GM18861 (cell line): ENCODE results near the gene ZNF503.
"Not testable (repeated sequence)": the region's sequence is repeated elsewhere in the genome, so short reads cannot be mapped to it uniquely, and the experiment has no call there.

Experiments
- ATAC-seq: cut with Tn5 transposase; IDR thresholded peaks from one replicate; pipeline ENCODE4 v1.9.1; 2021; ENCODE audit not compliant: unreplicated experiment

The ZNF503 gene

DNA sequence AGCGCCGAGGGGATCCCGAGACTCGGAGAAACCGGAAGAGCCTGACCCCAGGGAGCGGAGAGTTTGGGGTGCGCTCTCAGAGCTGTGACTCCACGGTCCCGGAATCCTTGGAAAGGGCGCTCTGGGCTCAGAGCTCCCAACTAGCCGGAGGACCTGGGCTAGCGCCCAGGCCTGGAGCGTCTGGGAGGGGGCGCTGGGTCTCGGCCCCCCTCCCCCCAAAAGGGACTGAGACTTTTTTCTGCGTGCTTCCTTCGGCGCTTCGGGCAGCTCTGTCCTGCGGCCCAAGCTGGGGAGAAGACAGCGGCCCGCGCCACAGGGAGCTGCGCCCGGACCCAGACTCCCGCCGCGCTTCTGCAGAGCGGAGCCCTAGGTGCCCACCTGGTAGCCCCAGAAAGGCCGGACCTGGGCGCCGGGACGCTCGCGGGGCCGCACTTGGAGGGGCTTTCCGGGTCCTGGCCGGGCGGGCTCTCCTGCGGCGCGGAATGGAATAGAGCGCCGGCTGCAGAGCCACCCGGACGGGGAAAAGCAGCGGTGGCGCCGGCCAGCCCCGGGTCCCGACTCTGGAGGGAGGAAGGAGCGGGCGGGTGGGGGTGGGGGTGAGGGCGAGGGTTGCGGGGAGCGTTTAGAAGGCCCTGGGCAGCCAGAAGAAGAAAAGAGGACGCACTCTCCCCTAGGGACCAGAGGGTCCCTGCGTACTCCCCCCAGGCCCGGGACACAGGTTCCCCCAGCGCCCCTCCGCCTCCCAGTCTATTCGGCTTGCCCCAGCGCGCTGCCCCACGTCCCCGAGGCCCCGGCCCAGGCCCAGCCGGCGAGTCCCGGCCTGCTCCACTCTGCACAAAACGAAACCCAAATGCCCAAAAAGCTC lies 4.7 kb downstream of the ZNF503 start:
- no peak for ATAC-seq

DNA sequence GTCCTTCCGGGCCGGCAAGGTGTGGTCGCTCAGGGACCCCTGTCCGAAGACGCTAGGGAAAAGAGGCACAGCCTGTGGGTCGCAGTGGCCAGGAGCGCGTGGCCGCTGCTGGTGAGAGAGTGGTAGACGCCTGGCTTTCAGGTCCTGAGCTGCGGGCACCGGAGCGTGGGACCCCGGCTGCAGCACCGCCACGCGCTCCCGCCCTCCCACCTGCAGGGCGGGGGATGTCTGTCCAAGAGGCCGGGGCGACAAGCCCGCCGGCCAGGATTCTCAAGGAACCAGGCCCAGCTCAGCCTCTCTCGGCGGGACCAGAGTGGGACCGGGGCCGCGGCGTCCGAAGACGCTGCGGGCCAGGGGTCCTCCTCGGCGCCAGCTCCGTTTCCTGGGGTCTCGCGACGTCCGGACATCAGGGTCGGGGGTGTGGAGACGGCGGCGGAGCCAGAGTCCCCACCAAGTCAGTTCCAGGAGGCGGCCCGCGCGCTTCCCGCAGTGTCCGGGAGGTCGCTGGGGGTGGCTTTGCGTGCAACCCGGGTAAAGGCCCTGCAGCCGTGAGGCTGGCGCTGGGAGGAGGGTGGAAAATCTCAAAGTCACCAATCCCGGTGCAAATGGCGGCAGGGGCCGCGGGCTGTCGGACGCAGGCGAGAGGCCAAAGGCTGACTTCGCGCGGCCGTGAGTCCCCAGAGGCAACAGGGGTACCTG lies 5.5 kb downstream of the ZNF503 start:
- no peak for ATAC-seq

DNA sequence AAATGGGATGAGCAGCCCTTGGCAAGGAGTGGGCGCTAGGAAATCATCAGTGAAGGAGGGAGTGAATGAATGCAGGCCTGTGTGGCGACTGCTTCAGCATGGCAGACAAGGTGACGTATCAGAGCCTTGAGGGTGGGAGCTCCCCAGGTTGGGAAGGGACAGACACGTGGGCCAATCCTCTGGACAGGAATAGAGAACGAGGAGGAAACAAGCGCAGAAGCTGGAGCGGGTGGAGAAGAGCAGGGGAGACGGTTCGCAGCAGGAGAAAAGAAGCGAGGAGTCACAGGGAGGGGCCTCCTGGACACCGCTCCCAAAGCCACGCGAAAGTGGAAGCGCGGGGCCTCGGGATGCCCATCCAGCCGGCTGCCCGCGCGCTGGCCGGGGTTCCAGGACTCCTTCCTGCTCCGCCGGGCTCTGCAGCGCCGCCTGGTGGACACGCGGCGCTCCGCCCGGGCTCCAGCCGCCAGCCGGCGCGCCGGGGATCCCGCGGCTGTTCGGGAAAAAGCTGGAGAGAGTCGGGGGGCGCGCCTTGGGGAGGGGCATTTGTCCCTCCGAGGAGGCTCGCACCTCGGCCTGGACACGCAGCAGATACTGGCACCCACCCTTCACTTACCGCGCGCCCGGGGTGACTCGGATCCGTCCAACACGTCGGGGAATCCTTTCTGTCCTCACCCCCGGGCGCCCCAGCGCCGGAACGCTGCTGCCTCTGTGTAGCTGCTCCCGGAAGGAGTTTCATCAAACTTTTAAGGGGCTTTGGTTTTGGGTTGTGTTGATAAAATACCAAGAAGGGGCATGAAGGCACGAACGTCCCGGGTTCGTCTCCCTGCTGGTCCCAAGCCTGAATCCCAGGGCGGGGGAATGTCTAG lies 6.3 kb downstream of the ZNF503 start:
- ATAC-seq, result no peak

DNA sequence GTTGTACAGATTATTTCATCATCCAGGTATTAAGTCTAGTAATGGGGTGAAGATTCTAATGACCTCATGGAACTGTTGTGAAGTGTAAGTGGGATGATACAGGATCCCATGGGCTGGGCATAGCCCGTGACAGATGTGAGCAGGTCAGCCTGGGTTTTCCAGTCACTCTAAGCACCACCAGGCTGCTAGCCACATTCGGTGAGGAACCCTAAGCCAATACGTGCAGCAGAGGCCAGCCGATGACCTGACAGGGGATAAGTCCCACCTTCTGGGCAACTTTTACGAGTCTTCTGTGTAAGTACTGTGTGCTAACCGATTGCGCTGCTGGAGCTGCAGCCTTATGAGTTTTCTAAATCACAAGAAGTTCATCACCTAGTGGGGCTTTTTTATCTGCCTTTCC lies 7.3 kb downstream of the ZNF503 start:
- ATAC-seq, result no peak

DNA sequence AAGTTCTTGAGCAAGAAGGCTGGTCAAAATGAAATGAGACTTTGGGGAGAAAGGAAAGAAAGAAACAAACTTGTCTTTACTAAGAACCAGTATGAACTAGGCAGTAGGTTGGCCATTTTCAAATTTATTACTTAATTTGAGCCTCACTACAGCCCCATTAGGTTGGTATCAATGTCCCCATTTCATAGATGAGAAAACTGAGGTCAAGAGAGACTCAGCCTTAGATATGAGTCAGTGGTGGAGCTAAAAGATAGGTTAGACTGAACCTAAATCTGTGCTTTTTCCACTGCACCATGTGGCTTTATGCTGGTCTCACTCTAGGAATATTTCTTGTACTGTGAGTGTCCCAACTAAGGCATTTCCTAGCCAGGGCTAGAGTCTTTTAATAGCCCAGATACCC lies 8.8 kb downstream of the ZNF503 start:
- no peak for ATAC-seq

DNA sequence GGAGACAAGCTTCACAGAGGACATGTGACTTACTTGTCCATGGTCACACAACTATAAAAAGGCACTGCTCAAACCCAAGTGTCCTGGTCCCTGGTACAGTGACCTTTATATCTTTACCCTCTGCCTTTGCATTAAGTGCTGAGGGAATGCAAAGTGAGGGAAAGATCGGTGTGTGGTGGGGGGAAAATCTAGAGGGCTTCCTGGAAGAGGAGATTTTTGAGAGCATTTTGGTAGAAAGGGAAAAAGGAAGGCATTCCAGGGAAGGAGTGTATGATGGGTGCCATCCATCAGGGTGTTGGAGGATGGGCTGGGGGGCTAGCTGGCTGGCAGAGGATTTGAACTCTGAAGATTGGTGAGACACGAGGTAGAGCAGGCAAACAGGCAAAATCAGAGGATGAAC lies 9.3 kb downstream of the ZNF503 start:
- ATAC-seq, result no peak

DNA sequence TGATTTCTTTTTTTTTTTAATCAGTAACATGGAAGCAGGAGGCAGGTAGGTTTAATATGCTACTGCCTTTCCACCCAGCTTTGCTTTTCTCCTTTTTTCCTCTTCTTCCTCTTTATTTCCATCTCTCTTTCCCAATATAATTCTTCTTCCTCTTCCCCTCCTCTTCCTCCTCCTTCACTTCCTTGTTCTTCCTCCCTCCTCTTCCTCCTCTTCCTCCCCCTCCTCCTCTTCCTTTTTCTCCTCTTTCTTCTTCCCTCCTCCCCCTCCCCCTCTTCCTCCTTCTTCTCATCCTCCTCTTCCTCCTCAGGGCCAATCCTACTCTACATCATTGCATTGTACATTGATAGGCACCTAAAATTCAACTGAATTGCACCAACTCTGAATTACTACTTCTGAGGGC lies 11.4 kb downstream of the ZNF503 start:
- no peak for ATAC-seq

DNA sequence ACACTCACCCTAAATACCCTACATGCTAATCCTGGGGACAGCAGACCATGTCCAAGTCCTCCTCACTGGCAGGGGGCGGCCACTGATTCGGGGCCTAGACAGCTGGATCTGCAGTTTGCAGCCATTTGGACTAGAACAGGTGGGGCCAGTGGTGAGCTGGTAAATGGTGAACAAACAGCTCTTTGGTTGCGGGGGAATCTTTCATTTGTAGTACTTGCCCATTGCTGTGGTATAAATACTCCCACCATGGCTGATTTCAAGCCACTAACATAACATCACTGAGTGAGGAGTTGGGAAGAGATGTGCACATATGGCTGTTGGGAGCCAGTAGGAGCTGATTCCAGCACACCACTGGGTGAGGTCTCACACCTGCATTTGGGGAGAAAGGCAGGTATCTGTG lies 13.5 kb downstream of the ZNF503 start:
- ATAC-seq, result no peak

DNA sequence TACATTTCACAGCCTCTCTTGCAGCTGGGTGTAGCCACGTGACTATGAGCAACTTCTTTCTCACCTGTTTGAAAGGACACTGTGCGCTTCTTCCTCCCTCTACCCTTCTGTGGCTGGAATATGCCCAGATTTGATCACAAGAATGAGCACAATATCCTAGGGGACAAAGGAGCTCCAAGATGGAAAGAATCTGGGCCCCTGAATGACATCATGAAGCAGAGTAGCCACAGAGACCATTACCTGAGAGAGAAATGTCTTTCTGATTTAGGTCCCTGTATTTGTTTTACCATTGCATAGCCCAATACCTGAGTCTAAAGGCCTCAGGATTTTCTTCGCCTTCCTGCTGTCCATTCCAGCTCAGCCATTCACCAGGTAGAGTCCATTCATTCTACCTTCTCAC lies 15.4 kb downstream of the ZNF503 start:
- ATAC-seq, result no peak

DNA sequence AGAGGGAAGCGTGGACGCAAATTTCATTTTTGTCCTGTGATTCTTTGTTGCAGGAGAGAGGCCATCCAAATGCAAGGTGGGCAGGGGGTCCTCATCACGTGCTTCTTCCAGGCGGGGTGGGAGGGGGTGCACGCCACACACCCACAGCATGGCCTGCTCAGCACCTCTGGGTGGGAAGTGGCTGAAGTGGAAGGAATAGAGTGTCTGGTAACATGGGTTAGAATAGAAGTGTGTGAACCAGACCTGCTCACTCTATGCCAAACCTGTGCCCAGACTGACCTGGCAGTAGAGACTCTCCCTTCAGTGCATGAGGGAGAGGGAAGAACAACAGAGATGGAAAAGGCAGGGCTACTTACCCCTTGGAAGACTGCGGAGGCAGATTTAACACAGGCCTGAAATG lies 21.7 kb downstream of the ZNF503 start:
- no peak for ATAC-seq

DNA sequence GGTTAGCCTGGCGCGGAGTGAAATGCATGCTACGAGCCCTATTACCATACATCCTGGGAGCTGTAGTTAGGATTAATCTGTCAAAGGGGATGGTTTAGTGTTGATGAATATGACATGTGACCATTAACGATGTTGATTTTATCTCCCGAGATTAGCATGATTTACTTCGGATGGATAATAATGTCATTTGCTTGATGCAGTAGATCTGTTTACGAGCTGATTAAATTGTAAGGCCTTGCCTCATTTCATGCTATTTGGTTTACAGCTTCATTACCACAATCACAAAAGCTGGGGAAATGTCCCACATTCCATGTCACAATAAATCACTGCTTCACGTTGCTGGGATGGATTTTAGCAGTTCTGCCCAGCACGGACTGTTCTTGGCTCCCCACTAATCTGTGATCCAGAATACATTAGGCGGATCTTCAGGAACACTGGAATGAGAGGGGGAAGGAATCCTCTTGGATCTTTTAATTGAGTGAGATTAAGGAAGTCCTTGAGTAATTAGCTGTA lies 22.3 kb downstream of the ZNF503 start:
- no peak for ATAC-seq

DNA sequence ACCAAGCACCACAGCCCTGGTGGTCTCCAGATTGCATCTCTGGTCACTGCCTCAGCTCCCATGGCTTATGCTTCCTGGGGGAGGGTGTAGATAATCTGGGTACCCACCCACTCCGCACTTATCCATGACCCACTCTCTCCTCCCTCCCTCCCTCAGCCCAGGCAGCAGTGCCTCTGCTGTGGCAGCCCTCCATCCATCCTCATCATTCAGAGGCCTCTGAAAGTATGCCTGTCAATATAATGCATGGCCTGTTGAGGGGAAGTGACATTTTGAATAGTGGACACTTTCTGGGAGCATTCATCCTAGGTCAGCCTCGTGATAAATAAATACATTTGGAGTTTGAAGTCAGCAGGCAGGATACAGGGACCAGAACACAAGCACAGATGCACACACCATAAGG lies 23.2 kb downstream of the ZNF503 start:
- ATAC-seq, result no peak

DNA sequence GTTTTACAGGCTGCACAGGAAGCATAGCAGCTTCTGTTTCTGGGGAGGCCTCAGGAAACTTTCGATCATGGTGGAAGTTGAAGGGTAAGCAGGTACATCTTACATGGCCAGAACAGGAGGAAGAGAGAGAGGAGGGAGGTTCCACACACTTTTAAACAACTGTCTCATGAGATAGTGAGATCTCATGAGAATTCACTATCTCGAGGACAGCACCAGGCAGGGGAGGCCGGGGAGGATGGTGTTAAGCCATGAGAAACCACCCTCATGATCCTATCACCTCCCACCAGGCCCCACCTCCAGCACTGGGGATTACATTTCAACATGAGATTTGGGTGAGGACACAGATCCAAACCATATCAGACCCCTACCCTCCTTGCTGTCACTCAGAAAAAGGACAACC lies 23.7 kb downstream of the ZNF503 start:
- ATAC-seq, result no peak

DNA sequence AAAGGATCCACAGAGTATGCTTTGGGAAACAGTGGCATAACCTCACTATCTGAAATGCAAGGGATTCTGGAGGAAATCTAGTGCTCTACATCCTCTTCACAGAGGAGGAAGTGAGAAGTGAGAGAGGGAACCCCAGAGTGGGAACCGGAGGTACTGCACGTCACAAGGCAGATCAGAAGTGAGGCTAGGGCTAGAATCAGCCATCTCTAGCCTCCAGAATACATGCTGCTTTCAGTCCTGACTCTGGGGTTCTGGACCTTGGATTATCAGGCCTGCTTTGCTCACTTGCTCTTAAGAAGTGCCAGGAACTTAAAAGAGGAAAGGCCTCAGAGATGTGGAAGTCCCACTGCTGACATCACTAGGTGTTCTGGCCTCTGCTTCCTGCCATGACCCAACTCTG lies 25.7 kb downstream of the ZNF503 start:
- peak; percentile 94 for ATAC-seq

DNA sequence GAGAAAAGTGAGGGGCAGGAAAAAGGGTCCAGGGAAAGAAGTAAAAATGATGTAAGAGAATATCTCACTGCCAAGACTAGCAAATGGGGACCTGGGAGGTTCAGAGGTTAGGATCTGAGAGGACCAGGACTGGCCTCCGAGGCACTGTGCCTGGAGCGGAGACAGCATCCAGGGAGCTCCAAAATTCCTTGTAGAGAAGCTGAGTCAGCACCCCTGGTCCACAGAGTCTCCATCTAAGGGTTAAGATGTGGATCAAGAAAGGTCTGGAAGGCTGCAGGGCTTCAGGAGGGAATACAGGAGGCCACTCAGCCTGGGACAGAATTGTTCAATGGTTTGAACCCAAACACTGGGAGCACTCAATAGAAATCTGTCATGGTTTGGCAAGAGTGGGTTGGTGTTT lies 30.6 kb downstream of the ZNF503 start:
- no peak for ATAC-seq

DNA sequence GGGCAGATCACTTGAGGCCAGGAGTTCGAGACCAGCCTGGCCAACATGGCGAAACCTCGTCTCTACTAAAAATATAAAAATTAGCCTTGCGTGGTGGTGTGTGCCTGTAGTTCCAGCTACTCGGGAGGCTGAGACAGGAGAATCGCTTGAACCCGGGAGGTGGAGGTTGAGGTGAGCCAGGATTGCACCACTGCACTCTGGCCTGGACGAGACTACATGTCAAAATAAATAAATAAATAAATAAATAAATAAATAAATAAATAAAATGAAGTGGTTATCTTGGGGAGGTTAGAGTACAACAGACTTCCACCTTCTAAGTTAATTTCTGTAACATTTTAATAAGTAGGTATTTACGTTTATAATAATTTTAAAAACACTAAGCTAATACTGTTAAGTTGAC lies 31.7 kb downstream of the ZNF503 start:
- ATAC-seq, result not testable (repeated sequence)

DNA sequence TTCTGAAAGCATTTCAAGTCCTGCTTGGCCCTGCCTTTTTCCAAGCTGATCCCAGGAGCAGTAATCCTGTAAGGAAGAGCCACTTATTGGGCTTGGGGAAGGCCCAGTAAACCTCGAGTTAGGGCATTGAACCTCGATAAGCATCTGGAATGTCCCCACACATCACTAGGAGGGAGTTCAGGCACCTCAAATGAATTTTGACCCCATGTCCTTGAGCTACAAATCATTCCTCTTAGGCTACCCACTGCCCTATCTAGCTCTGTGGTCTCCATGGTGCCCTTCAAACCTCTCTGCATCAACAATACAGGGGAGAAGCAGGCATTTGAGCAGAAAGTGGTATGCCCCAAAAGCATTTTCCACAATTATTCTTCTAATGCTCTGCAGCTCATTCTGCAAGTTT lies 33.7 kb downstream of the ZNF503 start:
- no peak for ATAC-seq

DNA sequence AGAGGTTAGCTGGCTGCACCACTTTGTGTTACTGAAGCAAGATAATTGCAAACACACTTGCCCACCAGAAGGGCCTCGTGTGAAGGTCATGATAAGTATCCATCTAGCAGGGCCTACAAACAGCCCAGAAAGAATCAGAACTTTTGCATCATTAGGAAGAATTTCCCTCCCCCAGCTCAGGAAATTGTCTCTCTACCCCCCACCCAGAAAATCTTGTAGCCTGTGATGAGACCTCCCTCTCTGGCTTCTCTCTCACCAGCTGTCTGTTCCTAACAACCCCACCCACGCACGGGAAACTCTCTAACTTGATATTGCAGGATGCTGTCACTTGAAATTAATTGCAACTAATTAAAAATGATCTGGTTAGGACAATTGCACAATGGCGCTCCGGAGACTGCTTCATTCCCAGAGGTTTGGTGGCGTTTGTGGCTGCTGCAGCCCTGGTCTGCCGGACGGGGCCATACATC lies 34.5 kb downstream of the ZNF503 start:
- ATAC-seq, result no peak

DNA sequence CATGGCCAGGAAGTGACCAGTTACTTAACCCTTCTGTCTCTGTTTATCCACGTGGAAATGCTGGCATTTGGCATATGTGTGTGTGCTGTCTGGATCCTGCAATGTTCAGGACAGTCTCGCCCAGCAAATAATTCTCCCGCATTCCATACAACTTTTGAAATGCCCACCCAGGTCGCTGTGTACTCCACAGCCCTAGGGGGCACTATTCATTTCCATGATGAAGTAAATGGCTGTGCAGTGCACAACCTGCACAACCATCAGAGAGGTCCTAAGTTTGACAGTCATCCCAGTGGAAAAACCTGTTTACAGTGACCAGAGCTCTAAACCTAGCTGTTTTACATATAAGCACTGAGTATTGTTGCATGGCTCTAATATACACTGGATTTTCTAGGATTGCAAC lies 38.1 kb downstream of the ZNF503 start:
- ATAC-seq, result no peak

DNA sequence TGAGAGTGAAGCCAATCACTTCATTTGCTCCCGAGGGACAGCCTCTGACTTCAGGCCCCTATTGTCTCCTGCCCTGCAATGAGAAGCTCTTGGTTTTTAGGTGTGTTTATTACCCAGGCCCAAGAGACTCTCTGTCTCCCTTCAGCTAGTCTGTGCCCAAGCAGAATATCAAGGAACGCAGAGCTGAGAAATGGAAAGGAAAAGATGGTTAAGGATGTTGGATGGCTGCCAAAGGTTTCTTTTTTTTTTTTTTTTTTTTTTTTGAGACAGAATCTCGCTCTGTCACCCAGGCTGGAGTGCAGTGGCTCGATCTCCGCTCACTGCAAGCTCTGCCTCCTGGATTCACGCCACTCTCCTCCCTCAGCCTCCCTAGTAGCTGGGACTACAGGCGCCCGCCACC lies 41.7 kb downstream of the ZNF503 start:
- not testable (repeated sequence) for ATAC-seq

DNA sequence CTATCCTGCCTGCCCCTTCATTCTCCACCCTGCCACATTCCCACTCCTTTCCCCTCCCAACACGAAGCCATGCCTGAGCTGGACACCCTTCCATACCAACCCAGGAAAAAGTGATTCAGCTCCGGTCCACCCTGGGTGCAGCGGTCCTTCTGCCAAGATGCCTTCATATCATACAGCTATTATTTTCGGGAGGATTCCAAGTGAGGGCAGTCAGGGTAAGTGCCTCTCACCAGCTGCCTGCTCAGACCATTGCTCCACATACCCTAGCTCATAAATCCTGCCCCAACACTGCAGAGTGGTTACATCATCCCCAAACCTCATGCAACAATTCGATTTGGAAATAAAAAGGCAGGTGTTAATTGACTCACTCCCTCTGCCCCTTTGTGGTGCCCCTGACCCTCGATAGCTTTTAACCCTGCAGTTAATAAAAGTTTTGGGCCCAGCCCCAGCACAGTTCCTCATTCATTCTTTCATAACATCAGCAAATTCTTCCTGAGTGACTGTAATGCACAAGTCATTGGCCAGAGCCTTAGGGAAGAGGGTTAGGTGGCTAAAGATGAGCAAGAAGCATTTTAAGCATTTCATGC lies 42.6 kb downstream of the ZNF503 start:
- no peak for ATAC-seq
